Raji (cell line): Measurements from ENCODE around the gene GIGYF2.

ENCODE experiments used
- POLR2A ChIP-seq: IDR thresholded peaks from 2 replicates; pipeline ENCODE4 v1.6.1; 2011; ENCODE audit warnings: low read depth, low read length, control low read depth; ENCODE audit not compliant: insufficient read depth

The GIGYF2 gene

GRCh38 chr2:232882505-232883115, 185.5 kb downstream of the GIGYF2 start:
- TF ChIP-seq POLR2A = no peak

DNA sequence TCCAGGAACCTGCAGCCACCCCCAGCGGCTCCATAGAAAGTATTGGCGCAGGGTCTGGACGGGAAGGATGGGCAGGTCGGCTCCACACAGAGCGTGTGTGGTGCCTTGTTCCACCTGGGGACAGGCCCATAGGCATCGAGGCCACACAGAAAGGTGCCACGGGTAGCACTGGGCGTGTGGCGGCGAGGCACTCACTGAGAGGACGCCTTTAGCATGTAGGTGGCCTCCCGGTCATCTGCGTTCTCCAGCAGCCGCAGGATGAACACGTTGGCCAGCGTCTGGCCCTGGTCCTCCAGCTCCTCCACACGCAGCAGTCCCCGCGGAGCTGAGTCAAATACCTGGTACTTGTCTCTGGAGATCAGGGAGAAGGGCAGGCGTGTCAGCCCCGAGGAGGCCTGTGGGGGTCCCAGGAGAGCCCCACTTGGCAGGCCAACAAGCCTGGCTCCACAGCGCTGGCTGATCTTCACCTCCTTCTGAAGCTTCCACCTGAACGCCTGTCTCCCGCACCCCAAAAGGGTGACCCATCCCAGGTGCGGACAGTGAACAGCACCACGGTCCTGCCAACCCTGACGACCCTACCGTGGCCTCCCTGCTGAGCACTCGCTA, 186.1 kb downstream of the GIGYF2 start:
- no peak for TF ChIP-seq POLR2A

- TF ChIP-seq POLR2A = no peak
Measured at GRCh38 chr2:232884001-232884421, 186.9 kb downstream of the GIGYF2 start.

- no peak for TF ChIP-seq POLR2A
Measured at GRCh38 chr2:232884549-232885263, 187.6 kb downstream of the GIGYF2 start.

GRCh38 chr2:232885264-232885961, 188.3 kb downstream of the GIGYF2 start:
- TF ChIP-seq POLR2A = no peak

GRCh38 chr2:232886176-232886575, 189.0 kb downstream of the GIGYF2 start:
- no peak for TF ChIP-seq POLR2A

- no peak for TF ChIP-seq POLR2A
Measured at GRCh38 chr2:232886632-232887031, 189.5 kb downstream of the GIGYF2 start.

GRCh38 chr2:232887171-232887850, 190.2 kb downstream of the GIGYF2 start:
- TF ChIP-seq POLR2A = no peak

DNA sequence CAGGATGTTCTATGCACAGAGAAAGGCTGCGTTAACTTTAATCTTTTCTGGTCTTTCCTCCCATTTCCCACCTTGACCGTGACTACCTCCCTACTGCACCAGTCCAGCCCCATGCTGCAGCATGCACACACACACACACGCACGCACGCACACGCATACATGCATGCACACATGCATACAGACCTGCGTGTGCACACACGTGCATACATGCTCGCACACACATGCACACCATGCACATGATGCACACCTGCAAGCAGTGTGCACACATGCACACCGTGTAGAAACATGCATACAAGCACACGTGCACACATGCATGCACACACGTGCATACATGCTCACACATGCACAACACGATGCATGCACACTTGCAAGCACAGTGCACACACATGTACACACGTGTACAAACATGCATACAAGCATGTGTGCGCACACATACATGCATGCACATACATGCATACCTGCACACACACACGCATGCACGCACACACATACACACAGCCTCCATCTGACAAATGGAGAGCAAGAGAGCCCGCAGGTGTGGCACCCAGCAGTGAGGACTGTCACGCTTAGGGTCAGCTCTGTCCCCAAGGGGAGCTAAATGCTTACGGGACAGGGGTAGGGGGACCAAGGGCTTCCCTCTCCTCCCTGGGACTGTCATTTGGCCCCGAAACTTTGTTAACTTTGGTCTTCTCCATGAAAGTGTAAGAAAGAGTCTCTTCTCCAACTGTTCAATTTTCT, 191.1 kb downstream of the GIGYF2 start:
- TF ChIP-seq POLR2A = no peak

DNA sequence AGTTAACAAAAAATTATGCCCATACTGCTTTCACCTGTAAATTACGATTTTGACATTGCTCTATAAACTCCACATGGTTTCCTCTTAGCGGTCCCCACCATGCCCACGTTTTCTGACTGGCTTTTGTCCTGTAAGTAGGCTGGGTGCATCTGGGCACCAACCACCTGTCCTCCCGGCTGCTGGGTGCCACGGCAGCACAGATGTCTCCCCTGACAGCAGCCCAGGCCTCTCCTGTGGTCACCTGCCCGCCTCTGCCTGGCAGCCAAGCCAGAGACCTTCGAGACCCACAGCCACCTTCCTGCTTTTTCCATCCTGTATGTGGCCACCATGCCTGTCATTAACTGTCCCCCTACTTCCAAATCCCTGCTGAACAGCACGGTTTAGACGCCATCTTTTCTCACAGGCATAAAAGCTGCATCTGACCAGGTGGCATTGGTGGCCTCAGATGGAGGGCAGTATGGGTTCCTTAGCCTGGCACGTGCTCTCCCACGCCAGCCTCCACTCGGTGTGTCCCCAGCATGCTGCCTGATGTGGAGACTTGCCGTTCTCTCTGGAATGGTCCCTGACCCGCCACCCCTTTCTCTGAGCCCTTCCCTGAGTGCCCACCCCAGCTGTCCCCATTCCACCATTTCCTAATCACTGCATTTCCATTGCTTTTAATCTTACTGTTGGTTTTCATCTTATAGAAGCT, 191.9 kb downstream of the GIGYF2 start:
- TF ChIP-seq POLR2A = no peak

GRCh38 chr2:232889876-232890401, 192.8 kb downstream of the GIGYF2 start:
- TF ChIP-seq POLR2A = no peak

DNA sequence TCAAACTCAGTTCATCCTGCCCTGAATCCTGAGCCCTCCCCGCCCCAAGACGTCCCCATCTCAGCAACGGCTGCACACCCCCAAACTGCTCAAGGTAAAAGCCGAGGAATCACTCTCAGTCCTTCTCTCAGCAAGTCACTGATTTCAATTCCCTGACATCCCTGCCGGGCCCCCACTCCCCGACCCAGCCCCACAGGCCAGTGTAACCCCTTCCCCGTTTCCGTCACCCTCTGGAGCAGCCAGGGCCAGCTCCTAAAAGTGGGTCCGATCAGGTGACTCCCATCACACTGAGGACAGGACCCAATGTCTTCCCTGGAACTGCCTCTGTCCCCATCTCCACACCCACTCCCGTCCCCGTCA, 193.4 kb downstream of the GIGYF2 start:
- no peak for TF ChIP-seq POLR2A

GRCh38 chr2:232890896-232891601, 193.9 kb downstream of the GIGYF2 start:
- no peak for TF ChIP-seq POLR2A
